ENCODE measurements around the gene TRAPPC6A.

- TF ChIP-seq CTCF (conservative IDR thresholded peaks at IDR 0.05; ENCODE audit: low read depth, low read length) = no peak
- TF ChIP-seq EZH2 (IDR thresholded peaks at IDR 0.05; ENCODE audit: low read length, unreplicated experiment) = no peak
Observed at GRCh38 chr19:45151320-45151719, 26.7 kb downstream of the TRAPPC6A start.
